ENCODE results near the gene SLC8A1. TPM values are rescaled to one million over a fixed set of nuclear protein-coding genes. Genes with fewer than 3 reads are reported as not detected.

Gene SLC8A1
- total and polyA plus RNA-seq, 11 donors: 61.9 to 1,521 (median 827) TPM

DNA sequence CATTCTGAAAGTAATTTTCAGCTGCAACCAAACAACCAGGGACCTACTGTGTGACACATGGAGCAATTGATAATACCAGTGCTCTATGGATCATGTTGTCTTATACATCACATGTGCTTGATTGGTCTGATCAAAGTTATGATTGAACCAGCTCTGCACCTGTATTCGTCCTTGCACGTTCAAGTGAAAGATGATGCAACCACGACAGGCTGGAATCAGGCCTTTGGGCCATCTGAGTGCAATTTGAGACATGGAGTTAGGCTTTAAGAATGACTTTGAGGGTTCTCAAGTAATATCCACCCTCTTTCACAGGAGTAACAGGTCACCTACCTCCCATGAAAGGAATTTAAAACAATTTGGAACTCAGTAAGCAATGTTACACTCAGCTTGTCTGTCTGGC, 165.2 kb downstream of the SLC8A1 start:
- intact Hi-C loops (cut with DNase I): loop anchor here in 2 of 10 donors (10.0 kb wide), 2 partner anchors 158 to 168 kb away; partner anchors contain the start of gene SLC8A1 (in 1 of the 2)
- H3K4me1 ChIP-seq: peaks cover 0 to 68% (median 51%) of the 10 kb centered on the region in 12 donors
- H3K27ac ChIP-seq: peak overlapping the region in 1 of 12 donors; percentile 2
- DNase-seq: no peak
- WGBS, 4 donors: 53 to 68% (median 60%) methylated on average over 3 of the region's 3 CpGs
- H3K4me3 ChIP-seq: no peak overlapping the region
- no peaks in the 10 kb centered on the region for H3K36me3 ChIP-seq
- TF ChIP-seq, protein P1, sequence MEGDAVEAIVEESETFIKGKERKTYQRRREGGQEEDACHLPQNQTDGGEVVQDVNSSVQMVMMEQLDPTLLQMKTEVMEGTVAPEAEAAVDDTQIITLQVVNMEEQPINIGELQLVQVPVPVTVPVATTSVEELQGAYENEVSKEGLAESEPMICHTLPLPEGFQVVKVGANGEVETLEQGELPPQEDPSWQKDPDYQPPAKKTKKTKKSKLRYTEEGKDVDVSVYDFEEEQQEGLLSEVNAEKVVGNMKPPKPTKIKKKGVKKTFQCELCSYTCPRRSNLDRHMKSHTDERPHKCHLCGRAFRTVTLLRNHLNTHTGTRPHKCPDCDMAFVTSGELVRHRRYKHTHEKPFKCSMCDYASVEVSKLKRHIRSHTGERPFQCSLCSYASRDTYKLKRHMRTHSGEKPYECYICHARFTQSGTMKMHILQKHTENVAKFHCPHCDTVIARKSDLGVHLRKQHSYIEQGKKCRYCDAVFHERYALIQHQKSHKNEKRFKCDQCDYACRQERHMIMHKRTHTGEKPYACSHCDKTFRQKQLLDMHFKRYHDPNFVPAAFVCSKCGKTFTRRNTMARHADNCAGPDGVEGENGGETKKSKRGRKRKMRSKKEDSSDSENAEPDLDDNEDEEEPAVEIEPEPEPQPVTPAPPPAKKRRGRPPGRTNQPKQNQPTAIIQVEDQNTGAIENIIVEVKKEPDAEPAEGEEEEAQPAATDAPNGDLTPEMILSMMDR (IDR thresholded peaks at IDR 0.05): no peak
- TF ChIP-seq POLR2A (IDR thresholded peaks at IDR 0.05): no peak
- H3K9me3 ChIP-seq: no peaks in the 10 kb centered on the region
- ATAC-seq: no peak
- H3K27me3 ChIP-seq: no peaks in the 10 kb centered on the region

DNA sequence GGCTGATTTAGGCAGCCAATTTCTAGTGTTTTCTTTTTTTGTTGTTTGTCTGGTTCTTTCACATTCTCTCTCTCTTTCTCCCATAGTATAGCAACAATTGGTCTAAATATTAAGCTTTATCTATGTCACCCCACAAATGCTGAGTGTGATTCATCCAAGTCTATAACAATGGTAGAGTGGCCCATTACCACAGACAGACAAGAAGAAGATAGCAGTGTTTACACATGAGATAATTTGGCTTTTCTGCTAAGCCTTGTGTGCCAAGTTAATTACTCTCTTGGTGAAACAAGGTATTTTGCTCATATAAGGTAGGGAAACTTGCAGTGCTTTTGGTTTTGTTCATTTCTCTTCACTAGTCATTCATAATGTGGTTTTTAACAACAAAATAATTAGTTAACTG, 166.5 kb downstream of the SLC8A1 start:
- no peak for ATAC-seq

DNA sequence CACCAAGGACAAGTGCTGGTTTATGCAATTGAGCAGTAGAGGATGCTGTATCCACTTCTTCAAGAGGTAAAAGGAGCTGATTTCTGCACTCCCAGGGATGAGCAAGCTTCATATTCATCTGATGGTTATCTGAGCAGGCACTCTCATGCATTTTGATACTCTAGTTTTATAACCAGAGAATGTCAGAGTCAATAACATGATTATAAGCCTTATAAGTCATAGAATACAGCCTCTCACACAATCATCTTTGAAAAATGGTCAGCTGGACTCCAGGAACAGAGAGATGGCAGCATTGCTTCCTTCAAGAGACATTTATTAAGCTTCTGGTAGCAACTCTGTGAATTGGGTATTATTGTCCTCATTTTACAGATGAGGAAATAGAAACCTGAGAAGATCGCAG, 167.1 kb downstream of the SLC8A1 start:
- TF ChIP-seq, protein P1 (IDR thresholded peaks at IDR 0.05): peak in 9 of 12 donors; percentile 9 to 49 (median 34)
- no peak for TF ChIP-seq POLR2A (IDR thresholded peaks at IDR 0.05)
- no peak for DNase-seq
- H3K27ac ChIP-seq: peak overlapping the region in 5 of 12 donors; percentile 3 to 64 (median 45)
- H3K4me3 ChIP-seq: no peak overlapping the region
- no peaks in the 10 kb centered on the region for H3K36me3 ChIP-seq
- 71 to 89% (median 76%) methylated on average over 1 of the region's 1 CpG for WGBS, 4 donors
- peaks cover 3 to 84% (median 58%) of the 10 kb centered on the region in 12 donors for H3K4me1 ChIP-seq
- no peaks in the 10 kb centered on the region for H3K27me3 ChIP-seq
- intact Hi-C loops (cut with DNase I): loop anchor here in 2 of 10 donors (10.0 kb wide), 2 partner anchors 160 to 170 kb away; partner anchors contain the start of gene SLC8A1 (in 1 of the 2)
- ATAC-seq: no peak
- no peaks in the 10 kb centered on the region for H3K9me3 ChIP-seq

More for the DNA sequence above, 166.5 kb downstream of the SLC8A1 start:
- intact Hi-C loops (cut with DNase I): loop anchor here in 2 of 10 donors (10.0 kb wide), 2 partner anchors 159 to 169 kb away; partner anchors contain the start of gene SLC8A1 (in 1 of the 2)
- H3K36me3 ChIP-seq: no peaks in the 10 kb centered on the region
- TF ChIP-seq POLR2A (IDR thresholded peaks at IDR 0.05): no peak
- TF ChIP-seq, protein P1 (IDR thresholded peaks at IDR 0.05): no peak
- no peak for DNase-seq
- no peak overlapping the region for H3K4me3 ChIP-seq
- peaks cover 2 to 78% (median 60%) of the 10 kb centered on the region in 12 donors for H3K4me1 ChIP-seq
- H3K9me3 ChIP-seq: no peaks in the 10 kb centered on the region
- H3K27me3 ChIP-seq: no peaks in the 10 kb centered on the region
- peak overlapping the region in 4 of 12 donors; percentile 3 to 64 (median 25) for H3K27ac ChIP-seq

DNA sequence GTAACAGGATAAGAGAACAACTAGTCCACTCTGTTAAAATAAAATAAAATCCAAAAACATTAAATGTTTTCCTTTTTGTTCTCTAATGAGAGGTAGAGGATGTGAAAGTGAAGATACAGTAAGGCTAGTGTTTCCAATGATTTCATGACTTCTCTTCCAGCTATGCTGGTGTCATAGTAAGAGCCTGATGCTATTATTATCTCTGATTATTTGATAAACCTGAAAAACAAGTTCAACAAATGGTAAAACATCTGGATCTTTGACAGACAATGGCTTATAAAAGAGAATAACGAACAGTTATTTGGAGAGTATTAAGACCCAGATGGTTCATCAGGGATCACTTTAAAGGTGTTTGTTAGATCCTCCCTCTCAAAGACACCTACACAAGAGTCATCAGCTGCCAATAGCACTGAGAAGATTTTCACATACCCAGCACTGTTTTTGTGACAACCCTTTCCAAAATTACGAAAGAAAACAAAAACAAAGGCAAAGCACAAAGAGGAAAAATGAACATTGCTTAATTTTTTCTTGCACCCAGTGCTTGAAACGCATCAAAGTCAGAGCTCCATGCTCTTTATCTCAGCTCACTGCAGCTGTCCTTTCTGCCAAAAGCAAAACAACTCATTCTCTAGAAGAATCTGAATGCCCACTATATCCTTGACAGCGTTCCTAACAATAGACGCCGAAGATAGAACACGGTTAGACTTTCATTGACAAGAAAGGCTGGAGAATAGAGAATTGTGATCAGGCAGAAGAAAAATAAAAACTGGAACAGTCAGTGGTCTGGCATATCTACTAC, 168.6 kb downstream of the SLC8A1 start:
- peaks cover 3 to 94% (median 65%) of the 10 kb centered on the region in 12 donors for H3K4me1 ChIP-seq

More for the DNA sequence above, 168.6 kb downstream of the SLC8A1 start:
- Histone ChIP-seq H3K4me3 (peak overlapping the region in 5 of 12 donors; percentile 1 to 38 (median 33)), H3K9me3 (no peaks in the 10 kb centered on the region), H3K27me3 (no peaks in the 10 kb centered on the region), H3K27ac (peak overlapping the region; percentile 3 to 78 (median 68)), H3K36me3 (no peaks in the 10 kb centered on the region)
- no peak for DNase-seq
- WGBS, 4 donors: 32 to 38% (median 34%) methylated on average over 7 of the region's 7 CpGs
- no peak for ATAC-seq
- TF ChIP-seq, protein P1 (IDR thresholded peaks at IDR 0.05): no peak
- TF ChIP-seq POLR2A (IDR thresholded peaks at IDR 0.05): no peak
- intact Hi-C loops (cut with DNase I): loop anchor here in 2 of 10 donors (10.0 kb wide), 2 partner anchors 161 to 171 kb away; partner anchors contain the start of gene SLC8A1 (in 1 of the 2)
